HL-60 (cell line): ENCODE results near the gene HMCN2.

Experiments
- DNase-seq, 2 experiments: peaks; one replicate each; pipeline ENCODE4 v3.0.0-alpha.2; 2010 to 2020; ENCODE audit warnings: low read depth in 1 of 2, low spot score in 1 of 2
- H3K27ac ChIP-seq: fragments of 250-450 bp; sonication (Bioruptor Pico); replicated peaks from 2 replicates; pipeline ENCODE4 v1.5.1; 2020; ENCODE audit warnings: mild to moderate bottlenecking, moderate library complexity
- H3K27me3 ChIP-seq: fragments of 250-450 bp; sonication (Bioruptor Pico); 2 replicates; pipeline ENCODE4 v1.5.1; 2021; ENCODE audit warnings: mild to moderate bottlenecking, moderate library complexity; ENCODE audit not compliant: insufficient read depth, poor library complexity, severe bottlenecking
- H3K4me3 ChIP-seq: replicated peaks from 2 replicates; pipeline ENCODE4 v1.5.1; 2011; ENCODE audit warnings: mild to moderate bottlenecking, control low read depth, low read length; ENCODE audit not compliant: insufficient read depth
- GABPA ChIP-seq: IDR thresholded peaks from 2 replicates; pipeline ENCODE4 v1.6.1; 2012; ENCODE audit warnings: low read depth
- POLR2AphosphoS5 ChIP-seq: IDR thresholded peaks from 2 replicates; pipeline ENCODE4 v1.6.1; 2012; ENCODE audit warnings: low read depth
- SPI1 ChIP-seq: IDR thresholded peaks from 2 replicates; pipeline ENCODE4 v1.6.1; 2012; ENCODE audit warnings: low read depth, mild to moderate bottlenecking, borderline replicate concordance
- TF ChIP-seq, protein P1 (sequence below): IDR thresholded peaks from 2 replicates; pipeline ENCODE4 v1.6.1; 2012; ENCODE audit warnings: low read depth; ENCODE audit not compliant: insufficient replicate concordance
- TF ChIP-seq, protein P2 (sequence below): IDR thresholded peaks from one replicate; pipeline ENCODE4 v1.5.1; 2011; ENCODE audit warnings: low read length, control low read depth, inconsistent platforms; ENCODE audit not compliant: insufficient read depth

Gene HMCN2

DNA sequence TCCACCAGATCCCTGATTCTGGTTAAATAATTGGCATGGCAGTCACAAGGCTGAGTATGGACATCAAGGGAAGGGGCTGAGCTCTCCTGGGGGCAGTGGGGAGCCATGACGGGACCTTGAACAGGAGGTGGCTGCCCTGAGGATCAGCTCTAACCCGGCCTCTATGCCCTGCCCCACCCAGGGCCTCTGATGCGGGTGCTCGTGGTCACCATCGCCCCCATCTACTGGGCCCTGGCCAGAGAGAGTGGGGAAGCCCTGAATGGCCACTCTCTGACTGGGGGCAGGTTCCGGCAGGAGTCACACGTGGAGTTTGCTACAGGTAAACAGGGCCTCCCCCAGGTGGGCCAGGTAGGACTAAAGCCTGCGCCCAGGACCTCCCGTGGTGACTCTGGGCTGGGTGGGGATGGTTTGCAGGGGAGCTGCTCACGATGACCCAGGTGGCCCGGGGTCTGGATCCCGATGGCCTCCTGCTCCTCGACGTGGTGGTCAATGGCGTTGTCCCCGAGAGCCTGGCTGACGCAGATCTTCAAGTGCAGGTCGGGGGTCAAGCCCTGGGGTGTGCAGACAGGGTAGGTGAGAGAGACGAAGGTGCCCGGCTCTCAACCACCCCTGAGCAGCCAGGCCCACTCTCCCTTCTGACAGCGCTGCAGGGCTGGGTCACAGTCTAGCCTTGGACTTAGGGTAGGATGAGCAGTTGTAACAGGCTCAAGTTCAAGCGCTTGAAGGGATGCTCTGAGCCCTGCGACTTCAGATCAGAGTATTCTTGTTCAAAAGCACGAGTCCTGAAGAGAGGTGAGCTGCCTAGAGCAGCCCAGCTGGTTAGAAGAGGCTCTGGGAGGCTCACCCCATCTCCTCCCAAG, 159.3 kb downstream of the HMCN2 start:
- no peak for DNase-seq
- H3K4me3 ChIP-seq, result no peak overlapping the region
- no peaks in the 10 kb centered on the region for H3K27me3 ChIP-seq
- no peak overlapping the region for H3K27ac ChIP-seq
- no peak for TF ChIP-seq SPI1
- TF ChIP-seq, protein P1, sequence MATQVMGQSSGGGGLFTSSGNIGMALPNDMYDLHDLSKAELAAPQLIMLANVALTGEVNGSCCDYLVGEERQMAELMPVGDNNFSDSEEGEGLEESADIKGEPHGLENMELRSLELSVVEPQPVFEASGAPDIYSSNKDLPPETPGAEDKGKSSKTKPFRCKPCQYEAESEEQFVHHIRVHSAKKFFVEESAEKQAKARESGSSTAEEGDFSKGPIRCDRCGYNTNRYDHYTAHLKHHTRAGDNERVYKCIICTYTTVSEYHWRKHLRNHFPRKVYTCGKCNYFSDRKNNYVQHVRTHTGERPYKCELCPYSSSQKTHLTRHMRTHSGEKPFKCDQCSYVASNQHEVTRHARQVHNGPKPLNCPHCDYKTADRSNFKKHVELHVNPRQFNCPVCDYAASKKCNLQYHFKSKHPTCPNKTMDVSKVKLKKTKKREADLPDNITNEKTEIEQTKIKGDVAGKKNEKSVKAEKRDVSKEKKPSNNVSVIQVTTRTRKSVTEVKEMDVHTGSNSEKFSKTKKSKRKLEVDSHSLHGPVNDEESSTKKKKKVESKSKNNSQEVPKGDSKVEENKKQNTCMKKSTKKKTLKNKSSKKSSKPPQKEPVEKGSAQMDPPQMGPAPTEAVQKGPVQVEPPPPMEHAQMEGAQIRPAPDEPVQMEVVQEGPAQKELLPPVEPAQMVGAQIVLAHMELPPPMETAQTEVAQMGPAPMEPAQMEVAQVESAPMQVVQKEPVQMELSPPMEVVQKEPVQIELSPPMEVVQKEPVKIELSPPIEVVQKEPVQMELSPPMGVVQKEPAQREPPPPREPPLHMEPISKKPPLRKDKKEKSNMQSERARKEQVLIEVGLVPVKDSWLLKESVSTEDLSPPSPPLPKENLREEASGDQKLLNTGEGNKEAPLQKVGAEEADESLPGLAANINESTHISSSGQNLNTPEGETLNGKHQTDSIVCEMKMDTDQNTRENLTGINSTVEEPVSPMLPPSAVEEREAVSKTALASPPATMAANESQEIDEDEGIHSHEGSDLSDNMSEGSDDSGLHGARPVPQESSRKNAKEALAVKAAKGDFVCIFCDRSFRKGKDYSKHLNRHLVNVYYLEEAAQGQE, result no peak
- TF ChIP-seq, protein P2, sequence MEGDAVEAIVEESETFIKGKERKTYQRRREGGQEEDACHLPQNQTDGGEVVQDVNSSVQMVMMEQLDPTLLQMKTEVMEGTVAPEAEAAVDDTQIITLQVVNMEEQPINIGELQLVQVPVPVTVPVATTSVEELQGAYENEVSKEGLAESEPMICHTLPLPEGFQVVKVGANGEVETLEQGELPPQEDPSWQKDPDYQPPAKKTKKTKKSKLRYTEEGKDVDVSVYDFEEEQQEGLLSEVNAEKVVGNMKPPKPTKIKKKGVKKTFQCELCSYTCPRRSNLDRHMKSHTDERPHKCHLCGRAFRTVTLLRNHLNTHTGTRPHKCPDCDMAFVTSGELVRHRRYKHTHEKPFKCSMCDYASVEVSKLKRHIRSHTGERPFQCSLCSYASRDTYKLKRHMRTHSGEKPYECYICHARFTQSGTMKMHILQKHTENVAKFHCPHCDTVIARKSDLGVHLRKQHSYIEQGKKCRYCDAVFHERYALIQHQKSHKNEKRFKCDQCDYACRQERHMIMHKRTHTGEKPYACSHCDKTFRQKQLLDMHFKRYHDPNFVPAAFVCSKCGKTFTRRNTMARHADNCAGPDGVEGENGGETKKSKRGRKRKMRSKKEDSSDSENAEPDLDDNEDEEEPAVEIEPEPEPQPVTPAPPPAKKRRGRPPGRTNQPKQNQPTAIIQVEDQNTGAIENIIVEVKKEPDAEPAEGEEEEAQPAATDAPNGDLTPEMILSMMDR, result no peak
- TF ChIP-seq POLR2AphosphoS5, result no peak
- TF ChIP-seq GABPA, result no peak

GRCh38 chr9:130425741-130426466, 160.3 kb downstream of the HMCN2 start:
- no peak for DNase-seq
- no peak overlapping the region for H3K27ac ChIP-seq
- H3K27me3 ChIP-seq, result no peaks in the 10 kb centered on the region
- no peak overlapping the region for H3K4me3 ChIP-seq
- TF ChIP-seq POLR2AphosphoS5 (no peak), SPI1 (no peak), GABPA (no peak)
- TF ChIP-seq, protein P1, result no peak
- TF ChIP-seq, protein P2, result no peak

DNA sequence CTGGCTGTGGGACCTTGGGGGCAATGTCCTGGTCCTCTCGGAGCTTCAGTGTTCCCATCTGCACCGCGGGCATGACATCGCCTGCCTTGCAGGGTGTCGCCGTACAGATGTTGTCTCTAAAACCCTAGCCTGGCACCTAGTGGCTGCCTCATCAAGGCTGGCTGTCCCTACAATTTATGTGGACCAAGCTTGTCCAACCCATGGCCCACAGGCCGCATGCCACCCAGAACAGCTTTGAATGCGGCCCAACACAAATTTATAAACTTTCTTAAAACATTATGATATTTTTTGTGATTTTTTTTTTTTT, 160.9 kb downstream of the HMCN2 start:
- no peaks in the 10 kb centered on the region for H3K27me3 ChIP-seq
- TF ChIP-seq GABPA (no peak), SPI1 (no peak), POLR2AphosphoS5 (no peak)
- TF ChIP-seq, protein P1, result no peak
- TF ChIP-seq, protein P2, result no peak
- H3K4me3 ChIP-seq, result no peak overlapping the region
- H3K27ac ChIP-seq, result no peak overlapping the region
- DNase-seq, result no peak
